ENCODE measurements around the gene IL10RB.
"Not testable (repeated sequence)": the region's sequence is repeated elsewhere in the genome, so short reads cannot be mapped to it uniquely, and the experiment has no call there.

Gene IL10RB

DNA sequence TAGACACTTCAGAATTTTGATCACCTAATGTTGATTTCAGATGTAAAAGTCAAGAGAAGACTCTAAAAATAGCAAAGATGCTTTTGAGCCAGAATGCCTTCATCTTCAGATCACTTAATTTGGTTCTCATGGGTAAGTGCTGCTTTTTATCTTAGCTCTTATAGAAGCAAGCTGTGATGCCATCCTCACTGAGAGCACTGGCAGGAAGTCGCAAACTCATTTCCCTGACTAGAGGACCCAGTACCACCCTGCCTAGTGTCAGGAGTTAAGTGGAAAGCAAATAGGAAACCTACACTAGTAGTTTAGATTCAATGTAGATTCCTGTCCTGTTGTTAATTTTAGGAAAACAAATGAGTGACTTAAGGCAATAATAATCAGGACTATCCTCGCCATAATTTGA is 24.3 kb upstream of the IL10RB start:
- TF ChIP-seq, protein P1, sequence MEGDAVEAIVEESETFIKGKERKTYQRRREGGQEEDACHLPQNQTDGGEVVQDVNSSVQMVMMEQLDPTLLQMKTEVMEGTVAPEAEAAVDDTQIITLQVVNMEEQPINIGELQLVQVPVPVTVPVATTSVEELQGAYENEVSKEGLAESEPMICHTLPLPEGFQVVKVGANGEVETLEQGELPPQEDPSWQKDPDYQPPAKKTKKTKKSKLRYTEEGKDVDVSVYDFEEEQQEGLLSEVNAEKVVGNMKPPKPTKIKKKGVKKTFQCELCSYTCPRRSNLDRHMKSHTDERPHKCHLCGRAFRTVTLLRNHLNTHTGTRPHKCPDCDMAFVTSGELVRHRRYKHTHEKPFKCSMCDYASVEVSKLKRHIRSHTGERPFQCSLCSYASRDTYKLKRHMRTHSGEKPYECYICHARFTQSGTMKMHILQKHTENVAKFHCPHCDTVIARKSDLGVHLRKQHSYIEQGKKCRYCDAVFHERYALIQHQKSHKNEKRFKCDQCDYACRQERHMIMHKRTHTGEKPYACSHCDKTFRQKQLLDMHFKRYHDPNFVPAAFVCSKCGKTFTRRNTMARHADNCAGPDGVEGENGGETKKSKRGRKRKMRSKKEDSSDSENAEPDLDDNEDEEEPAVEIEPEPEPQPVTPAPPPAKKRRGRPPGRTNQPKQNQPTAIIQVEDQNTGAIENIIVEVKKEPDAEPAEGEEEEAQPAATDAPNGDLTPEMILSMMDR (IDR thresholded peaks at IDR 0.05; ENCODE audit: low read length, missing control alignments), result no peak
- DNase-seq (ENCODE audit: low read depth), result no peak
- H3K4me3 ChIP-seq (replicated peaks; ENCODE audit: low read depth, low read length), result no peak overlapping the region

- not testable (repeated sequence) for DNase-seq (ENCODE audit: low read depth); H3K4me3 ChIP-seq (replicated peaks; ENCODE audit: low read depth, low read length)
Measured at GRCh38 chr21:33242846-33243245, 23.3 kb upstream of the IL10RB start.

- DNase-seq (ENCODE audit: low read depth), result no peak
- H3K4me3 ChIP-seq (replicated peaks; ENCODE audit: low read depth, low read length), result no peak overlapping the region
- TF ChIP-seq, protein P1 (IDR thresholded peaks at IDR 0.05; ENCODE audit: low read length, missing control alignments), result no peak
Measured at GRCh38 chr21:33244082-33244778, 21.9 kb upstream of the IL10RB start.

DNA sequence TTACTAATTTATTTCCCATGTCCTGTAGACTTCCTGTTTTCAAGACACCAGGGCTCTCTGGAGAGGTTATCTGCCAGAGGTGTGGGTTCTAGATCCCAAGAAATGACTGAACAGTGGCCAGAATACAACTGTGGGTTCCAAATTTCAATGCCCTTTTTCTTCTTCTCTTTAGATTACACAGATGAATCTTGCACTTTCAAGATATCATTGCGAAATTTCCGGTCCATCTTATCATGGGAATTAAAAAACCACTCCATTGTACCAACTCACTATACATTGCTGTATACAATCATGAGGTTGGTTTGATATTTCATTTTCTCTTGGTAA is 21.4 kb upstream of the IL10RB start:
- TF ChIP-seq, protein P1 (IDR thresholded peaks at IDR 0.05; ENCODE audit: low read length, missing control alignments), result no peak
- H3K4me3 ChIP-seq (replicated peaks; ENCODE audit: low read depth, low read length), result no peak overlapping the region
- DNase-seq (ENCODE audit: low read depth), result no peak

DNA sequence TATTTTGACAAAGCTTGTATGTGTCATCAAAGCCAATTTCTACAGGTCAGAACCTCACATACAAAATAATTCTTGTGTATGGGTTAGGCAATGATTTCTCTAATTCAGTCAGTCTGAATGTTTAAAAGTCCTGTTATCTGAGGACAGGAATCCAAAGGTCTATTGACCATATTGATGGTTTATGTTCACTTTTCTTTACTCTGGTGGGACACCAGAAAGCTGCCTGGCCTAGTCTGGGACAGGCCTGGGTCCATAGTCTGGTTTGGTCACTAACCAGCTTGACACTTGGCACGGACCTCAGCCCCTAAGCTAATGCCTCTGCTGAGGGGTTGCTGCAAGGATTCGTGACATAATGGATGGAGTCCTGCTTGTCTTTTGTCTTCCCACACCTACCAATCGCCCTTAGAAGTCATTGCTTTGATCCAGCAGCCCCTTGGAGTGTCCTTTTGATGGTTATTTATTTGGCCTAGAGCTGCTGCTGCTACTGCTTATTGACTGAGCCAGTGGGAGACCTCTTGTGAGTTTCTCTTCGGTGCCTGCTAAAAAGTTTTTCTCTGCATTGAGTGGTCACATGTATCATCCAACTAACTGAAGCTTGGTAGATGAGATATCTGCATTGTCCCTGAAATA is 20.8 kb upstream of the IL10RB start:
- no peak overlapping the region for H3K4me3 ChIP-seq (replicated peaks; ENCODE audit: low read depth, low read length)
- TF ChIP-seq, protein P1 (IDR thresholded peaks at IDR 0.05; ENCODE audit: low read length, missing control alignments), result no peak
- no peak for DNase-seq (ENCODE audit: low read depth)

- H3K4me3 ChIP-seq (replicated peaks; ENCODE audit: low read depth, low read length), result no peak overlapping the region
- TF ChIP-seq, protein P1 (IDR thresholded peaks at IDR 0.05; ENCODE audit: low read length, missing control alignments), result no peak
- DNase-seq (ENCODE audit: low read depth), result no peak
Measured at GRCh38 chr21:33246506-33246905, 19.7 kb upstream of the IL10RB start.

DNA sequence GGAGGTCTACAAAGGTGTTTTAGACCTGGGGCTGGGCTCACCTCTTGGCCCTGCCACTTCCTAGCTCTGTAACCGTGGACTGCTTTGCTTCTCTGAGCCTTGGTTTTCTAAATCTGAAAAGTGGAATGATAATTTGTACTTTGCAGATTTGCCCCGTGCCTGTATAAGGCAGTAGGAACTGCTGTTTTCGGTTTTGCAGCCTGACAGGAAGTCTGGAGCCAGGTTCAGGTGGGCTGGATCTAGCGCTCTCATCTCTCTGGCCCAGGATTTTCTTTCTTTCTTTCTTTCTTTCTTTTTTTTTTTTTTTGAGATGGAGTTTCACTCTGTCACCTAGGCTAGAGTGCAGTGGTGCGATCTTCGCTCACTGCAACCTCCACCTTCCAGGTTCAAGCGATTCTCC is 19.2 kb upstream of the IL10RB start:
- DNase-seq (ENCODE audit: low read depth), result no peak
- TF ChIP-seq, protein P1 (IDR thresholded peaks at IDR 0.05; ENCODE audit: low read length, missing control alignments), result no peak

More for the DNA sequence above, 19.2 kb upstream of the IL10RB start:
- no peak overlapping the region for H3K4me3 ChIP-seq (replicated peaks; ENCODE audit: low read depth, low read length)
